A549 (cell line): ENCODE data around the gene HTR3A.
"Not testable (repeated sequence)": the region's sequence is repeated elsewhere in the genome, so short reads cannot be mapped to it uniquely, and the experiment has no call there.

Source experiments
- EHF ChIP-seq: fragments of 250-450 bp; sonication (Bioruptor Pico); IDR thresholded peaks from 2 replicates; pipeline ENCODE4 v1.5.0; 2020; ENCODE audit warnings: mild to moderate bottlenecking
- EP300 ChIP-seq, 2 experiments: fragments of >200 bp; sonication (Bioruptor Twin); formaldehyde crosslinking; IDR thresholded peaks; 2 replicates in 1 of 2; 3 replicates in 1 of 2; pipeline ENCODE4 v1.6.1; 2016 to 2017
- POLR2A ChIP-seq: IDR thresholded peaks from 2 replicates; pipeline ENCODE4 v1.6.1; 2012; ENCODE audit warnings: mild to moderate bottlenecking, low read length

- not testable (repeated sequence) for TF ChIP-seq EHF (CRISPR knock-in tag); EP300 (IDR thresholded peaks at IDR 0.05); POLR2A
Observed at GRCh38 chr11:113946162-113946561, 28.7 kb upstream of the HTR3A start.
